ENCODE results near the gene CPEB1.
"Not testable (repeated sequence)": the region's sequence is repeated elsewhere in the genome, so short reads cannot be mapped to it uniquely, and the experiment has no call there.

The CPEB1 gene

DNA sequence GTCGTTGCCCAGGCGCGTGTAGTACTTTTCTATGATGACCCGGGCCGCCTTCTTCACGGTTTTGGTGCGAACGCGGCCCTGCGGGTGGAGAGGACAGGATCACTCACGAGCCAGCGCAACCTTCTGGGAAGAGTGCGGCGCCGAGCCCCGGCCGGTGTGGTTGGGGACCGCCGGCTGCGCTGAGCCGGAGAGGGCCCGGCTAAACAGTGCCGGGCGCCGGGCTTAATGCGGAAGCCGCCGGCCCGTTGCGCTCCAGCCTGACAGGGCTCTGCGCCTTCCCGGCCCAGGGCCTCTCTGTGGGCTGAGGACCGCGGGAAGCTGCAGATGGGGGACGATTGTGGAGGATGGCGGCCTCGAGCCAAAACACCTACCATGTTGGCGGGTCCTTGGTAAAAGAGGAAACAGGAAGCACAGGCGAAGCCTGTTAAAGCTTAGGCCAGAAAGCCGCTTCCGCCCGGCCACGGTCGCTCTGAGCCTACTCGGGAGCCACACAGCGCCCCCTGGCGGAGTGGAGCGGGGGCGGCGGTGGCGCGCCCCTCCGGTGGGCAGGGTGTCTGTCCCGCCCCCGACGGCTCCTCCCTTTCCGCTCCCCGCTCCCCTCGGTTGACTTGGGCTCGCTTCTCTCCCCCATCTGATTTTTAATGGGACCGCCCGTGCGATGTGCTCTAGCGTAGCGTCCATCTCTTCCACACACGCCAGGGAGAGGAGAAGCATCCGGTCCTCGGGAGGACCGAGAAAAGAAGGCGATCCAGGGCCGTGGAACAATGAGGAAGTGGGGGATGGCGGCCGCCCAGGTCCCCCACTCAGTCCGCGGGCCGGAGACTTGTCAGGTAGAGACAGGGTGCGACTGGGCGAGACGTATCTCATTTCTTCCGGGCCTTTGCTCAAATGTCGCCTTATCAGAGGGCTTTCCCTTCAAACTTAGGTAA lies 106.8 kb downstream of the CPEB1 start, which contains the start of gene RPS17:
Gene RPS17 (minus strand): TSS at position 403 of the 929 bp plus-strand sequence. CDS start 29 bp downstream, at position 374.
- no peak for DNase-seq

GRCh38 chr15:82539691-82540054 lies 107.5 kb downstream of the CPEB1 start:
- DNase-seq, result no peak

GRCh38 chr15:82538961-82539690 lies 108.0 kb downstream of the CPEB1 start:
- DNase-seq, result no peak

GRCh38 chr15:82537351-82537908 lies 109.7 kb downstream of the CPEB1 start:
- DNase-seq, result no peak

- DNase-seq, result no peak
These were observed 110.5 kb downstream of the CPEB1 start for GRCh38 chr15:82536409-82537350.

DNA sequence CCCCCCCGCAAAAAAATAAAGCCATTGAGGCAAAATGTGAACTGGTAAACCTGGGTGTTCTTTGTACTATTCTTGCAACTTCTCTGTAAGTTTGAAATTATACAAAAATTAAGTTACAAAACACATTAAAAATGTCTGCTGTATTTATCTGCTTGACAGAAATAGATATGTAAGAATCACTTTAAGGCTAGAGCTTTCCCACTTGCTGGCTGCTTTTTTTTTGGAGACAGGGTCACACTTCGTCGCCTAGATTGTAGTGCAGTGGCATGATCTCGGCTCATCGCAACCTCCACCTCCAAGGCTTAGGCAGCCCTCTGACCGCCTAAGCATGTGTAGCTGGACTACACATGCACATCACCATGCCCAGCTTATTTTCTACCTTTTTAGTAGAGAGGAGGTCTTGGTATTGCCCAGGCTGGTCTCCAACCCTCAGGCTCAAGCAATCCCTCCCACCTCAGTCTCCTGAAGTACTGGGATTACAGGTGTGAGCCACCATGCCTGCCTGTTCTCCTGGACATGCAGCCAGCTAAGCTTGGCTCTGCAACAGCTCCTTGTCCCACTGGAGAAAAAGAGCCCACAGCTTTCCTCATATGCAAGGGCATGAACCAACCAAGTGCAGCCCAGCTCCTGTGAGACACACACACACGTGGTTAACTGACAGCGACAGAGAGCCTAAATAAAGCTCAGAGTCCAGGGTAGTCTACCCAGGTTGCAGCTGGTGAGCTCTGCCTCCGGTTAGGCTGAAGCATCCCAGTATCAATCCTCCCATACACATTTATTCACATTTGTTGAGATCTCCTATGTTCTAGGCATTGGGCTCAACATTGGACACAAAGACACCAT lies 111.4 kb downstream of the CPEB1 start:
- DNase-seq, result no peak

GRCh38 chr15:82535151-82535550 lies 112.0 kb downstream of the CPEB1 start:
- not testable (repeated sequence) for DNase-seq

DNA sequence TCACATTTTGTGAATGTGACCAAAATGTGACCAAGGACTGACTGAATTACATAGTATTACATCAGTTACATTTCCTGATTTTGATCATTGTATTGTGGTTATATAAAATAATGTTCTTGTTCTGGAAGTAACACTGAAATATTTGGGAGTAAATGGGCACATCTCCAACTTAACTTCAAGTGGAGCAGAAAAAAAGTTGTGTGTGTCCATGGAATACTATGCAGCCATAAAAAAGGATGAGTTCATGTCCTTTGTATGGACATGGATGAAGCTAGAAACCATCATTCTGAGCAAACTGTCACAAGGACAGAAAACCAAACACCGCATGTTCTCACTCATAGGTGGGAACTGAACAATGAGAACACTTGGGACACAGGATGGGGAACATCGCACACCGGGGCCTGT lies 112.7 kb downstream of the CPEB1 start:
- not testable (repeated sequence) for DNase-seq

- no peak for DNase-seq
These were observed 113.4 kb downstream of the CPEB1 start for GRCh38 chr15:82533801-82534200.

DNA sequence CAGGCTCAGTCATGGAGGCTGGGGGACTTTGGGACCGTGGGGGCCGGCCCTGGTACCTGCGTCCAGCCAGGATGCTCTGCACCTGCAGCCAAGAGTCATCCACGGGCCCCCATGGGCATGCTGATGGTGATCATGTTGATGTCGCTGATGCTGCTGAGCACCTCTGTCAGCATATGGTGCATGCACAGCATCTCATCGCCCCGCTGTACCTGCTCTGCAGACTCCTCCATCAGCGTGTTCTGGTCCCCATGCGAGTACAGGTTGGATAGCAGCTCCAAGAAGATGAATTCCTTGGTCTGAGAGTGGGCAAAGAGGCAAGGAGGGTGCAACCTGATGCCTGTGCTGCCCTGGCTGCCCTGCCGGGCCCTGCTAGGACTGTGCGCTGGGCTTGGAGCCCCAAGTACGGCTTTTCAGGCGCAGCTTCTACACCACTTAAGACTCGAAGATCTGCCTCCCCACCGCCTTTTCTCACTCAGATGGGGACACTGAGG lies 114.1 kb downstream of the CPEB1 start:
- DNase-seq, result no peak

DNA sequence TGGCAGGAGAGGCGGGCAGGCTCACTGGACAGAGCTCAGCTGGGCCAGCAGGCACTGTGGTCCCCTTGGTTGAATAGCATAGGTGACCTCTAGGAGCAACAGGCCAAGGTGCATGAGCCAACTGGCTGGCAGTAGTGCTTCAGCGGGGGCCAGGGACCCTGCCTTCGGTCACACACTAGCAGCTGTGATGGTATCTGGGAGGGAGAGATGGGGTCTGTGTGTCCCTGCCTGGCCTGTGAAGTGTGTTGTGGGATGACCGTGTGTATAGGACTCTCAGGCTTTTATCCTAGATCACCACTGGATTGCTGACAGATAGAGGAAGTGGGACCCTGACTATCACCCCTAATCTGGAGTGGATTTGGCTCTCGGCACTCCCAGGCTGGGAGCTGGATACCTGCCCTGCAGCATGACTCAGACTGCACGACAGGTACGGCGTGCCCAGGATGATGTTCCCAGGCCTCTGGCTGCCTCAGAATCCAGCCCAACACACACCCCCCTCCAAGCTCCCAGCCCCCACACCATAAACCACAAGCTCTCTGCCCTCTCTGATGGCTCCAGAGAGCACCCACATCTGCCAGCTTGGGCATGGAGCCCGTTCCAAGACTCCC lies 114.7 kb downstream of the CPEB1 start:
- DNase-seq, result no peak

DNA sequence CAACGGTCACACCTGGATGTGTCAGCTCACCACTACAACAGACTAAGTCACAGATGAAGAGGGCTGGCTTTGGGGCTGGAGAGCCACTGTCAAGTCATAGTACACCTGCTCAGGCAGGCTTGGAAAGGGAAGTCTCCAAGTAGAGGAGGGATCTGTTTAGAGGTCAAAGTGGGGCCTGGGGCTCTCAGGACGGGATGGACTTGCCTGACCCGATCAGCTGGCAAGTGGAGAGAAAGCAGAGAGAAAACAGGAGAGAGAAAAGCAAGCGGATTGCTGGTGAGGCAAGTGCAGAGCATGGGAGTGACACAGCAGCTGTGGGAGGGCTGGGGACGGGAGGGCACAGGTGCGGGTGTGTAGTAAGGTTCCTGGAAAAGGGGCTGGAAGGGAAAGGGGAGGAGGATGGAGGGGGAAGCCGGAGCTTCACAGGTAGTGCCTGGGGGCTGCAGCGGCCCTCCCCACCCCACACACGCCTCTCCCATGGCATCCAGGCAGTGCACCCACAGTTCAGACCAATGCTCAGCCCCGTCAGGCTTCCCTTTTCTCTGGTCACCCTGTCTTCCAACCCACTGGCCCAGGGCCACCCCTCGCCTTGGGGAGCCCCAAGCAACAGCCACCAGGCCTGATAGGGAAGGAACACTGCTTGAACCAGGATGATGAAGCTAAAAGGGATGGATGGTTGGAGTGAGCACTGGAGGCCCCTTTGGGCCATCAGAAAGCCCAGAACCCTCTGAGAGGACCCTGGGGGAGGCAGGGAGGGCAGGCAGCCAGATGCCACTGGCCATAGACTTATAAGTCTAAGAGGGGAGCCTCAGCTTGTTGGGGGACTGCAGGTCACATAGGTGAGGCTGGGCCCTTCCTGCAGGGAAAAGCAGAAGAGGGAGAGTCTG lies 115.4 kb downstream of the CPEB1 start:
- no peak for DNase-seq

- no peak for DNase-seq
These were observed 116.4 kb downstream of the CPEB1 start for GRCh38 chr15:82530606-82531379.

- no peak for DNase-seq
These were observed 117.2 kb downstream of the CPEB1 start for GRCh38 chr15:82530006-82530405.

DNA sequence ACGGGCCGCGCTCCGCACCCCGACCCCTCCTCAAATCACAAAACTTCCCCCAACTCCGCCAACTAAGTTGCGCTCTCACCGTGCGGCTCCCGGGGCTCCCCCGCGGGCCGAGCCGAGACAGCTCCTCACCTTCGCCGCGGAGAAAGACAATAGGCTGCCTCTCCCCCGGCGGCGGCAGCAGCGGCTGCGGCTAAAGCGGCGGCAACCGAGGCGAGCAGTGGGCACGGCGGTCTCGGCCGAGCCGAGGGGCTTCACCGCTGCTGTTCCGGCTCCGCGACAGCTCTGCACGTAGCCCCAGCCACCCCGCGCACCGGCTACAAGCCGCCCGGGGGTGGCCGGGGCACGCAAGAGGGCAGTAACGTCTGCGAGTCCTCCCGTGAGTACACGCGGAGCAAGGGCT lies 133.6 kb downstream of the CPEB1 start:
- DNase-seq, result not testable (repeated sequence)

DNA sequence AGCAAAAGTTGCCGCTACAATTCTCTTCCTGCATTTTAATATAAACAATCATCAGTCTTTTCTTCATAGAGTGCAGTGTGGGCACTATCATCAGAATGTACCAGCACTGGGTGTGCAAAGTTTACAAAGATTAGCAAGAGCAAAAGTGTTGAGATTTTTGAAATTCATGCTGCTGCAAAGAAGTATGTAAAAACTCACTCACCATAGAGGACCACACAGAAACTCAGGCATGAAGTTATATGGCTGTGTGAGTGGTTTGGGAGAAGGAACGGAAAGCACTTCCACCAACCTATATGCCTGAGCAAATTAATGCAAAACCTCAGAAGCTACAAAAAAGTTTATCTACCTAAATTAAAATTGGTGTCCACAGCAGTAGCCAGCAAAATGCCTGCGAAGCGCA lies 139.5 kb downstream of the CPEB1 start:
- not testable (repeated sequence) for DNase-seq

GRCh38 chr15:82507087-82507486 lies 140.1 kb downstream of the CPEB1 start:
- not testable (repeated sequence) for DNase-seq

GRCh38 chr15:82505842-82506241 lies 141.3 kb downstream of the CPEB1 start:
- not testable (repeated sequence) for DNase-seq

DNA sequence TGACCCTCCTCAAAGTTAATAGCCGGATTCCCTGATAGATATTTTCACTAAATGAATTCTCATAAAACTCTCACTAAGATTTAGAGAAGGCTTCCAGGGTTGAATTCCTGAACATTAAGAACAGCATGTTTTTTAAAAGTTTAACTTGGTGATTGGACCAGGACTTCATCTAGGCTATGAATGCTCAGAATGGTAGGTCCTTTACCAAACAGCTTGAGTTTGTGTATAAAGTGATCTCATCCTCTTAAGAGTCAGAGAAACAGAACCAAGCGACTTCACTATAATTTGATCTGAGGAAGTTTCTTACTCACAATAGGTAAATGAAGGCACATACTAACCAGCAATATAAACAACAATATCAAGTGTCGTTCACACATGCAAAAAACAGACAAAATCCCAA lies 143.1 kb downstream of the CPEB1 start:
- not testable (repeated sequence) for DNase-seq

All from NCI-H2029 (cell line).